HepG2 (cell line): ENCODE data around the gene GUCA2B. TPM values are rescaled to one million over a fixed set of nuclear protein-coding genes. Genes with fewer than 3 reads are reported as not detected.

Experiments used
- ATAC-seq: fragments of 200-7000 bp; cut with Tn5 transposase; 3 replicates; pipeline ENCODE4 v1.9.1; 2020; ENCODE audit warnings: mild to moderate bottlenecking, moderate library complexity
- BruUV-seq: library from RNA; stranded (reverse); fragments of 400-500 nt; replicated peaks from 2 replicates; lab custom pipeline; 2021; lab: Mats Ljungman, UMichigan
- CTCF ChIA-PET: fragments of 300-600 bp; formaldehyde crosslinking; extraction: SDS; loops from one replicate; lab custom pipeline; 2021; ENCODE audit warnings: low total read pairs, inconsistent platforms, low intra/inter-chr PET ratio; lab: Yijun Ruan, JAX
- POLR2A ChIA-PET: fragments of 350-600 bp; sonication (Branson Sonifier 250); formaldehyde crosslinking; loops from one replicate; lab custom pipeline; 2020; ENCODE audit warnings: antibody characterized with exemption, inconsistent platforms; lab: Yijun Ruan, JAX
- DNase-seq: peaks from one replicate; pipeline ENCODE4 v3.0.0-alpha.2; 2015; ENCODE audit warnings: low spot score
- FAIRE-seq: peaks from 3 replicates; lab custom pipeline; 2011; peaks lifted over from hg19 to GRCh38; lab: Jason Lieb, UNC
- H2AFZ ChIP-seq: one replicate; pipeline ENCODE4 v1.6.1; 2011; ENCODE audit warnings: low read length, inconsistent platforms
- H3K27ac ChIP-seq: fragments of 300-600 bp; 3 replicates; pipeline ENCODE4 v1.8.0; 2011; ENCODE audit warnings: mixed run types, mild to moderate bottlenecking, mixed read lengths, low read length, inconsistent platforms; ENCODE audit not compliant: insufficient read depth; ENCODE audit errors: extremely low read length
- H3K27me3 ChIP-seq, 2 experiments: fragments of 200-600 bp in 1 of 2; 2 replicates in 1 of 2; 3 replicates in 1 of 2; pipeline versions ENCODE4 v1.6.0 to v1.8.0; 2011; ENCODE audit warnings: low read length in 2 of 2, mild to moderate bottlenecking in 2 of 2, moderate library complexity in 2 of 2, inconsistent platforms in 1 of 2; ENCODE audit not compliant: insufficient read depth in 2 of 2, control insufficient read depth in 1 of 2
- H3K36me3 ChIP-seq, 2 experiments: fragments of 200-600 bp in 1 of 2; replicated peaks in 1 of 2; 2 replicates in 1 of 2; 3 replicates in 1 of 2; pipeline versions ENCODE4 v1.5.1 to v1.8.0; 2011; ENCODE audit warnings: low read length in 2 of 2, inconsistent platforms in 1 of 2; ENCODE audit not compliant: insufficient read depth in 2 of 2, control insufficient read depth in 1 of 2
- H3K4me1 ChIP-seq: 2 replicates; pipeline ENCODE4 v1.5.1; 2012; ENCODE audit warnings: low read length, inconsistent platforms; ENCODE audit not compliant: insufficient read depth
- H3K4me2 ChIP-seq: 2 replicates; pipeline ENCODE4 v1.6.0; 2011; ENCODE audit warnings: low read depth, low read length, inconsistent platforms
- H3K4me3 ChIP-seq, 3 experiments: fragments of 200-600 bp in 1 of 3; sonication (generic), shearing (Covaris generic) in 1 of 3; replicated peaks in 1 of 3; 2 replicates each; pipeline ENCODE4 v1.5.1; 2011 to 2016; ENCODE audit warnings: low read length in 3 of 3, inconsistent platforms in 2 of 3, low read depth in 2 of 3, mild to moderate bottlenecking in 2 of 3, control low read depth in 1 of 3, mixed read lengths in 1 of 3; ENCODE audit not compliant: insufficient read depth in 1 of 3
- H3K79me2 ChIP-seq: one replicate; pipeline ENCODE4 v1.6.1; 2011; ENCODE audit warnings: low read length, inconsistent platforms; ENCODE audit not compliant: insufficient read depth
- H3K9ac ChIP-seq: 2 replicates; pipeline ENCODE4 v1.6.0; 2011; ENCODE audit warnings: mild to moderate bottlenecking, low read depth, low read length, inconsistent platforms; ENCODE audit not compliant: insufficient read depth
- H3K9me3 ChIP-seq: 2 replicates; pipeline ENCODE4 v1.5.1; 2012; ENCODE audit warnings: mild to moderate bottlenecking, low read length
- H4K20me1 ChIP-seq: 2 replicates; pipeline ENCODE4 v1.6.0; 2011; ENCODE audit warnings: inconsistent platforms, mild to moderate bottlenecking, low read length, moderate library complexity; ENCODE audit not compliant: insufficient read depth
- ARNT2 ChIP-seq: sonication (generic); formaldehyde crosslinking; IDR thresholded peaks from 2 replicates; pipeline ENCODE4 v1.8.0; 2022; ENCODE audit warnings: mild to moderate bottlenecking, low read depth, missing genetic modification reagents, moderate library complexity
- CAMTA2 ChIP-seq: sonication (generic); formaldehyde crosslinking; IDR thresholded peaks from 2 replicates; pipeline ENCODE4 v1.4.0; 2020; ENCODE audit warnings: mild to moderate bottlenecking, missing genetic modification reagents, borderline replicate concordance
- DR1 ChIP-seq: sonication (generic); formaldehyde crosslinking; IDR thresholded peaks from 2 replicates; pipeline ENCODE4 v1.8.0; 2021; ENCODE audit warnings: mild to moderate bottlenecking, missing genetic modification reagents, inconsistent platforms
- EP300 ChIP-seq, 3 experiments: sonication (generic) in 1 of 3; formaldehyde crosslinking in 1 of 3; IDR thresholded peaks; 2 replicates each; pipeline versions ENCODE4 v1.5.1 to v1.6.1; 2011 to 2020; ENCODE audit warnings: low read depth in 2 of 3, low read length in 2 of 3, borderline replicate concordance in 1 of 3, improper control_type of control experiment in 1 of 3, mild to moderate bottlenecking in 1 of 3, missing genetic modification reagents in 1 of 3, moderate library complexity in 1 of 3
- FOXK2 ChIP-seq: fragments of 450-650 bp; IDR thresholded peaks from 2 replicates; pipeline ENCODE4 v1.6.1; 2016
- FOXP1 ChIP-seq, 2 experiments: fragments of 450-650 bp in 1 of 2; IDR thresholded peaks; 2 replicates each; pipeline ENCODE4 v1.6.1; 2017 to 2018; ENCODE audit warnings: antibody characterized with exemption in 1 of 2
- HES4 ChIP-seq: sonication (generic); formaldehyde crosslinking; IDR thresholded peaks from 2 replicates; pipeline ENCODE4 v1.9.0; 2021; ENCODE audit warnings: mild to moderate bottlenecking, missing genetic modification reagents, borderline replicate concordance
- HNRNPL ChIP-seq: fragments of 200-400 bp; formaldehyde crosslinking; IDR thresholded peaks from 2 replicates; pipeline ENCODE4 v1.6.1; 2017; ENCODE audit warnings: mild to moderate bottlenecking, low read depth, low read length
- KAT7 ChIP-seq: IDR thresholded peaks from 2 replicates; pipeline ENCODE4 v1.6.1; 2018; ENCODE audit warnings: borderline replicate concordance, missing compliant biosample characterization
- KDM2A ChIP-seq: sonication (generic); formaldehyde crosslinking; IDR thresholded peaks from 2 replicates; pipeline ENCODE4 v1.4.0; 2020; ENCODE audit warnings: low read depth, missing genetic modification reagents, borderline replicate concordance
- MAF1 ChIP-seq: sonication (generic); formaldehyde crosslinking; IDR thresholded peaks from 2 replicates; pipeline ENCODE4 v1.5.0; 2020; ENCODE audit warnings: missing genetic modification reagents, borderline replicate concordance
- MAFF ChIP-seq: IDR thresholded peaks from 2 replicates; pipeline ENCODE4 v1.6.1; 2011; ENCODE audit warnings: low read depth, low read length, improper control_type of control experiment
- NR1H2 ChIP-seq: sonication (generic); formaldehyde crosslinking; IDR thresholded peaks from 2 replicates; pipeline ENCODE4 v1.8.1; 2022; ENCODE audit warnings: low read depth, missing genetic modification reagents, borderline replicate concordance
- RXRB ChIP-seq: IDR thresholded peaks from 2 replicates; pipeline ENCODE4 v1.6.1; 2016; ENCODE audit warnings: borderline replicate concordance, missing genetic modification reagents, missing compliant biosample characterization
- ZFYVE20 ChIP-seq: sonication (generic); formaldehyde crosslinking; IDR thresholded peaks from 2 replicates; pipeline ENCODE4 v1.8.0; 2023; ENCODE audit warnings: low read depth, mild to moderate bottlenecking, moderate library complexity, missing genetic modification reagents, borderline replicate concordance
- ZMYM4 ChIP-seq: sonication (generic); formaldehyde crosslinking; IDR thresholded peaks from 2 replicates; pipeline ENCODE4 v1.8.1; 2023; ENCODE audit warnings: mild to moderate bottlenecking, missing genetic modification reagents
- ZNF543 ChIP-seq: sonication (generic); formaldehyde crosslinking; IDR thresholded peaks from 2 replicates; pipeline ENCODE4 v1.4.0; 2020; ENCODE audit warnings: mild to moderate bottlenecking, missing genetic modification reagents
- ZNF563 ChIP-seq: sonication (generic); formaldehyde crosslinking; IDR thresholded peaks from 2 replicates; pipeline ENCODE4 v1.8.0; 2022; ENCODE audit warnings: mild to moderate bottlenecking, moderate library complexity, missing genetic modification reagents
- ZNF761 ChIP-seq: sonication (generic); formaldehyde crosslinking; conservative IDR thresholded peaks from 2 replicates; pipeline ENCODE4 v1.4.0; 2020; ENCODE audit warnings: mild to moderate bottlenecking, missing genetic modification reagents
- ZNF816 ChIP-seq: sonication (generic); formaldehyde crosslinking; IDR thresholded peaks from 2 replicates; pipeline ENCODE4 v1.8.0; 2022; ENCODE audit warnings: missing genetic modification reagents, mild to moderate bottlenecking, borderline replicate concordance
- WGBS: methylation state at CpG from one replicate; pipeline ENCODE4 v1.1.6; 2017; ENCODE audit warnings: low lambda C conversion rate; 5-methylcytosine and 5-hydroxymethylcytosine counted together
- in situ Hi-C: cut with HindIII; loops from 2 replicates; pipeline ENCODE4 v1.10.0; 2017; ENCODE audit warnings: low pct_unique_long_range_greater_than_20kb; ENCODE audit not compliant: extremely low pct_ligation_motif_present
- intact Hi-C: fragments of 100-400 bp; cut with micrococcal nuclease; formaldehyde crosslinking; loops from one replicate; pipeline ENCODE4 v1.10.0; 2022; ENCODE audit not compliant: unreplicated experiment
- polyA plus RNA-seq, 8 experiments: library from polyadenylated mRNA; depleted of rRNA in 3 of 8; stranded (reverse) in 7 of 8; unstranded in 1 of 8; fragments of >200 nt; fragmentation: Illumina TruSeq in 4 of 8; extraction: Trizol in 4 of 8; gene quantifications; 2 replicates each; pipeline versions ENCODE4 v1.2.1 to v1.2.3, GENCODE V29; 2011 to 2016; ENCODE audit warnings: low read depth in 4 of 8, missing spikeins in 1 of 8, mixed read lengths in 1 of 8; ENCODE audit not compliant: insufficient read depth in 1 of 8
- total RNA-seq, 5 experiments: library from RNA; depleted of rRNA; stranded (reverse); fragments of >200 nt; fragmentation: Illumina TruSeq; extraction: Trizol; gene quantifications; 2 replicates each; pipeline ENCODE4 v1.2.3, GENCODE V29; 2016; ENCODE audit warnings: low read depth in 1 of 5
- TF ChIP-seq, protein P1 (sequence below): sonication (generic); formaldehyde crosslinking; IDR thresholded peaks from 2 replicates; pipeline ENCODE4 v1.4.0; 2020; ENCODE audit warnings: mild to moderate bottlenecking, missing genetic modification reagents

GUCA2B gene
- total and polyA plus RNA-seq, 2 of the 13 experiments (the other 11 are each of a cell fraction or from before 2014, with no cell fraction given) = not detected

DNA sequence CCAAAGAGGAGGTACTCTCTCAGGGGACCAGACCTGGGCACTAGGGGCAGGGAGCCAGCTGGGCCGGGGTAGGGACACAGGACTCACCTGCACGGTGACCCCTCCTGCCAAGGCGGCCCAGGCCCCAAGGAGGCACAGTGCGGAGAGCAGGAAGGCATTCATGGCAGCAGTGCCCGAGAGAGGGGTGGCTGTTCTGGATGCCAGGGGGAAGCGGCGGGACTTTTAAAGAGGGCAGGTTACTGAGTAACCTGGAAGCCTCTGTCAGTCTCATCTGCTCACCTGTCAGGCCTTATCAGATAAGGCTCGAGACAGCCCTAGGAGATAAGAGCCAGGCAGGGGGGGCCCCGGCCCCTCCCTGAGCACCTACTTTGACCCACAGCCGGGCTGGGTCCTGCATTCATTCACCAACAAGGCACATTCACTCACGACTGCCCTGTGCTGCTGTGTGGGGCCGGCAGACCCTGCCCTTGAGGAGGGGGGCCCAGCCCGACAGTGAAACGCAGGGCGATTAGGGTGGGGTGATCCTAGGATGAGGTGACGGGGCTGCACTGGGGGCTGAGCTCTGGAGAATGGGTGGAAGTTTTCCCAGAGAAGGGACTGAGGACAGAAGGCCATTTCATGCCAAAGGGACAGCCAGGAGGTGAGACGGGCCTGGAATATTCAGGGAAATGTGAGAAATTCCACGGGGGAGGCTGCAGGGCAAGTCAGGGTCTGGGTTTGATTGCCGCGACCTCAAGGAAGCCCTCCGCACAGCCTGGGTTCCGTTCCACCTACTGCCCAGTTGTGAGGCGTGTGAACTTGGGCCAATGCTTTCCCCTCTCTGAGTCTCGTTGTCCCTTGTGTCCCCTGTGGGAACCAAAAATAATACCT lies 11.6 kb downstream of the GUCA2B start, which contains the start of gene GUCA2A (continued):
- TF ChIP-seq KAT7 = no peak
- TF ChIP-seq MAFF = no peak
- TF ChIP-seq ZNF816 (CRISPR knock-in tag) = no peak
- TF ChIP-seq ARNT2 = 0 out of 2 replicates have a peak, but pooled peaks have one; percentile 29
- no peak for TF ChIP-seq FOXP1 (IDR thresholded peaks at IDR 0.05)
- TF ChIP-seq FOXP1 (CRISPR knock-in tag; IDR thresholded peaks at IDR 0.05) = no peak
- TF ChIP-seq, protein P1, sequence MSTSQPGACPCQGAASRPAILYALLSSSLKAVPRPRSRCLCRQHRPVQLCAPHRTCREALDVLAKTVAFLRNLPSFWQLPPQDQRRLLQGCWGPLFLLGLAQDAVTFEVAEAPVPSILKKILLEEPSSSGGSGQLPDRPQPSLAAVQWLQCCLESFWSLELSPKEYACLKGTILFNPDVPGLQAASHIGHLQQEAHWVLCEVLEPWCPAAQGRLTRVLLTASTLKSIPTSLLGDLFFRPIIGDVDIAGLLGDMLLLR (CRISPR knock-in tag) = no peak
- no peak for TF ChIP-seq HES4 (CRISPR knock-in tag)

GRCh38 chr1:42165511-42166210 lies 12.5 kb downstream of the GUCA2B start:
- ChIA-PET POLR2A (no interaction called here), CTCF (no interaction called here)
- intact Hi-C loops (no loop called here), in situ Hi-C loops (no loop called here)
- H3K9ac ChIP-seq = no peak overlapping the region
- H3K27ac ChIP-seq = no peak overlapping the region
- H2AFZ ChIP-seq = no peak overlapping the region
- no peaks in the 10 kb centered on the region for H3K79me2 ChIP-seq
- ATAC-seq (peak; percentile 74), FAIRE-seq (peak; percentile 77), DNase-seq (peak; percentile 87)
- no peaks in the 10 kb centered on the region for H4K20me1 ChIP-seq
- no peaks in the 10 kb centered on the region for H3K9me3 ChIP-seq
- peak overlapping the region; percentile 55 for H3K4me2 ChIP-seq
- 2% methylated on average over 8 of the region's 12 CpGs for WGBS
- H3K36me3 ChIP-seq = no peaks in the 10 kb centered on the region
- peaks cover 0 to 16% of the 10 kb centered on the region in 2 experiments; a peak in 2 of 5 replicates for H3K27me3 ChIP-seq
- H3K4me1 ChIP-seq = peaks cover 44% of the 10 kb centered on the region
- no TSS peak for BruUV-seq
- H3K4me3 ChIP-seq = peak overlapping the region in 1 of 3 experiments; percentile 41; a peak in 1 of 6 replicates
- no peak for TF ChIP-seq ZNF543 (CRISPR knock-in tag)
- peak; percentile 98 for TF ChIP-seq ZNF563 (CRISPR knock-in tag)
- TF ChIP-seq HNRNPL = no peak
- no peak for TF ChIP-seq FOXK2
- TF ChIP-seq DR1 (CRISPR knock-in tag) = no peak
- TF ChIP-seq MAF1 (CRISPR knock-in tag) = no peak
- 0 out of 2 replicates have a peak, but pooled peaks have one; percentile 40 for TF ChIP-seq RXRB
- TF ChIP-seq EP300 (IDR thresholded peaks at IDR 0.05; ENCODE audit: low read depth in 2 of 2, low read length in 2 of 2) = no peak; a peak in 1 of 4 replicates
- TF ChIP-seq EP300 (CRISPR knock-in tag; IDR thresholded peaks at IDR 0.05; ENCODE audit: borderline replicate concordance) = no peak
- TF ChIP-seq ZMYM4 (CRISPR knock-in tag) = peak; percentile 18; the same call in 1 of the 2 replicates
- TF ChIP-seq CAMTA2 (CRISPR knock-in tag) = no peak
- no peak for TF ChIP-seq ZNF761
- no peak for TF ChIP-seq NR1H2 (CRISPR knock-in tag)
- no peak for TF ChIP-seq ZFYVE20 (CRISPR knock-in tag)
- TF ChIP-seq KDM2A = peak; percentile 26; the same call in 1 of the 2 replicates
